ENCODE data around the gene BPIFB6. TPM values are rescaled to one million over a fixed set of nuclear protein-coding genes. Genes with fewer than 3 reads are reported as not detected.

BPIFB6 gene
- total and polyA plus RNA-seq, 10 of the 15 experiments (the other 5 are each of a cell fraction or from before 2014, with no cell fraction given) = not detected

GRCh38 chr20:33019465-33020277, 11.8 kb upstream of the BPIFB6 start:
- ChIA-PET SMC1A (ENCODE audit: uncharacterized antibody, unreplicated experiment) (no interaction called here), POLR2A (no interaction called here), RAD21 (ENCODE audit: unreplicated experiment) (no interaction called here), CTCF (no interaction called here)
- Histone ChIP-seq H3K27me3 (replicated peaks in 1 of 2; ENCODE audit: control insufficient read depth in 2 of 2, insufficient read depth in 2 of 2, low read length in 1 of 2) (peaks cover 0 to 1% of the 10 kb centered on the region in 2 experiments; a peak in 1 of 4 replicates), H3K4me2 (ENCODE audit: control insufficient read depth, insufficient read depth) (no peak overlapping the region), H2AFZ (ENCODE audit: control insufficient read depth, low read depth, low read length) (no peak overlapping the region), H3K9ac (ENCODE audit: control insufficient read depth, insufficient read depth, low read length) (no peak overlapping the region), H3K4me3 (no peak overlapping the region), H3K4me1 (ENCODE audit: control insufficient read depth, insufficient read depth, low read length) (peaks cover 3% of the 10 kb centered on the region), H4K20me1 (ENCODE audit: control insufficient read depth, insufficient read depth) (no peaks in the 10 kb centered on the region), H3K9me3 (replicated peaks; ENCODE audit: control insufficient read depth, insufficient read depth, low read length) (no peaks in the 10 kb centered on the region), H3K79me2 (ENCODE audit: control insufficient read depth, insufficient read depth, low read length) (no peaks in the 10 kb centered on the region), H3K36me3 (ENCODE audit: control insufficient read depth in 2 of 2, insufficient read depth in 2 of 2, low read length in 1 of 2) (no peaks in the 10 kb centered on the region), H3K27ac (ENCODE audit: control insufficient read depth, insufficient read depth) (no peak overlapping the region)
- WGBS (ENCODE audit: insufficient coverage, insufficient replicate concordance, low lambda C conversion rate, missing lambda C conversion rate) = 48% methylated on average over 23 of the region's 23 CpGs
- no peak for FAIRE-seq
- no TSS peak for BruUV-seq (replicated peaks)
- intact Hi-C loops (cut with micrococcal nuclease; ENCODE audit: unreplicated experiment) (no loop called here), in situ Hi-C loops (cut with MboI) (no loop called here)
- ATAC-seq = no peak
- no peak for DNase-seq (ENCODE audit: low read depth, low spot score)
- TF ChIP-seq MYB (IDR thresholded peaks at IDR 0.05; ENCODE audit: borderline replicate concordance, low read depth, low read length) (no peak), MLLT1 (IDR thresholded peaks at IDR 0.05) (no peak), E2F8 (IDR thresholded peaks at IDR 0.05; ENCODE audit: low read depth, partially characterized antibody) (no peak), ASH2L (IDR thresholded peaks at IDR 0.05; ENCODE audit: borderline replicate concordance, low read depth) (no peak), KLF5 (IDR thresholded peaks at IDR 0.05; ENCODE audit: partially characterized antibody) (no peak), IRF5 (IDR thresholded peaks at IDR 0.05; ENCODE audit: borderline replicate concordance) (no peak), FOXK2 (IDR thresholded peaks at IDR 0.05) (no peak), ZBTB40 (IDR thresholded peaks at IDR 0.05; ENCODE audit: borderline replicate concordance) (no peak), BACH1 (IDR thresholded peaks at IDR 0.05; ENCODE audit: borderline replicate concordance) (no peak)

Measured in GM12878 (cell line).